ENCODE data around the gene CACNA1C. TPM values are rescaled to one million over a fixed set of nuclear protein-coding genes. Genes with fewer than 3 reads are reported as not detected.

Gene CACNA1C
- total and polyA plus RNA-seq, 2 of the 4 experiments (the other 2 are of a cell fraction) = 1.6 to 2.6 TPM

DNA sequence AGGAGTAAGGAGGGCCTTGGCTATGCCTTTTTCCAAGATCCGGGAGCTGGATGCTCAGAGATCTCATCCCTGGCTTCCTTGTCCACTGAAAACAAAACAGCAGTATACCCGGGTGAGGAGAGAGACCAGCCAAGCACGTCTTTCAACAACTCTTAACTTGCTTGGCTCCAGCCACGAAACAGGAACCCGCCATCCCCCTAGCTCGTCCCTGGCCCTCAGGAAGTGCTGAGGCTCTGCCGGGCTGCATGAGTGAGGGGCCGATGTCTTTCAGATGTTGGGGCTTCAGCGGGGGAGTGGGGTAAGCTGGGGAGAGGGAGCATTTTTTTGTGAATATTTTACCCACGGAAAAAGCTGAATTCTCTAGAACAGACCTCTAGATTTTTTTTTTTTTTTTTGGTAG is 231.1 kb downstream of the CACNA1C start:
- WGBS, 2 experiments (ENCODE audit: extremely low coverage in 2 of 2, insufficient read length in 1 of 2) = 11% methylated on average over 3 of the region's 10 CpGs; no CpG with 5 or more reads in 1 of the 2 experiments
- Histone ChIP-seq H2BK120ac (ENCODE audit: low read depth, low read length) (peak overlapping the region; percentile 99), H2AK5ac (ENCODE audit: low read depth, low read length) (peak overlapping the region; percentile 41), H3K4me3 (ENCODE audit: insufficient read depth, low read depth, low read length) (no peak overlapping the region), H4K5ac (ENCODE audit: low read depth, low read length) (peak overlapping the region; percentile 37), H4K8ac (ENCODE audit: low read depth in 2 of 2, low read length in 2 of 2) (peak overlapping the region; percentile 87 to 94), H4K20me1 (ENCODE audit: insufficient read depth, low read length) (no peaks in the 10 kb centered on the region), H3K23ac (ENCODE audit: low read depth, low read length) (peak overlapping the region; percentile 71), H2BK20ac (ENCODE audit: low read depth, low read length) (peak overlapping the region; percentile 92), H2AK9ac (replicated peaks; ENCODE audit: low read depth, low read length, poor library complexity) (peak overlapping the region; percentile 42), H3K9me3 (ENCODE audit: control insufficient read depth, insufficient read depth, low read length) (no peaks in the 10 kb centered on the region), H3K14ac (replicated peaks; ENCODE audit: low read depth, low read length) (peak overlapping the region; percentile 88), H3K4me2 (ENCODE audit: low read depth, low read length) (peak overlapping the region; percentile 17), H3K56ac (ENCODE audit: extremely low read depth, insufficient read depth, low read length) (peak overlapping the region; percentile 94), H3K9ac (ENCODE audit: low read depth, low read length) (peak overlapping the region; percentile 72), H3K36me3 (ENCODE audit: control insufficient read depth, insufficient read depth, low read length) (no peaks in the 10 kb centered on the region), H3K27ac (ENCODE audit: insufficient read depth, low read length) (peak overlapping the region; percentile 97), H3K79me1 (ENCODE audit: low read depth in 1 of 2, low read length in 2 of 2) (peaks cover 4 to 25% of the 10 kb centered on the region in 2 experiments; a peak in 2 of 4 replicates), H3K4ac (ENCODE audit: low read depth, low read length) (peak overlapping the region; percentile 79), H2BK5ac (ENCODE audit: low read depth, low read length, poor library complexity, severe bottlenecking) (peak overlapping the region; percentile 94), H3K4me1 (ENCODE audit: control insufficient read depth, insufficient read depth, low read length) (peaks cover 44% of the 10 kb centered on the region), H3K9me1 (ENCODE audit: insufficient read depth, low read length) (peaks cover 30% of the 10 kb centered on the region), H4K91ac (ENCODE audit: insufficient read depth, low read depth, low read length) (peak overlapping the region; percentile 75), H3K27me3 (ENCODE audit: control insufficient read depth, insufficient read depth, low read length) (no peaks in the 10 kb centered on the region), H2AFZ (replicated peaks; ENCODE audit: low read length, poor library complexity) (peak overlapping the region; percentile 85), H2BK15ac (ENCODE audit: low read depth, low read length) (peak overlapping the region; percentile 47; the same call in 2 of the 3 replicates), H3K18ac (ENCODE audit: low read depth, low read length) (peak overlapping the region; percentile 70)
- TF ChIP-seq NFE2L2 (IDR thresholded peaks at IDR 0.05; ENCODE audit: low read depth, low read length) (no peak), MAFK (IDR thresholded peaks at IDR 0.05; ENCODE audit: low read depth, low read length) (no peak), RAD21 (IDR thresholded peaks at IDR 0.05; ENCODE audit: low read length) (no peak), CHD1 (IDR thresholded peaks at IDR 0.05; ENCODE audit: low read depth, low read length) (no peak), BHLHE40 (IDR thresholded peaks at IDR 0.05; ENCODE audit: low read depth, low read length) (no peak)
- DNase-seq = peak; percentile 53
- intact Hi-C loops (cut with micrococcal nuclease) = loop anchor here (1.0 to 10.0 kb wide), 5 partner anchors 35 to 339 kb away; no protein-coding TSS in a partner anchor
- ChIA-PET POLR2A (ENCODE audit: unreplicated experiment) (interaction anchor here (0.6 kb wide), 2 partner anchors 243 to 250 kb away, joined by 3 to 4 read pairs; no protein-coding TSS in a partner anchor), CTCF (interaction anchor here (0.6 to 1.1 kb wide), 6 partner anchors 112 to 344 kb away, joined by 3 to 4 read pairs (median 3); no protein-coding TSS in a partner anchor)
- BruUV-seq (replicated peaks) = no TSS peak
- in situ Hi-C loops (cut with MboI; ENCODE audit: low sequenced_read_pairs) = loop anchor here (5.0 to 25.0 kb wide), 4 partner anchors 227 to 622 kb away; partner anchors contain the start of gene LRTM2
- dilution Hi-C loops (cut with HindIII; ENCODE audit: low sequenced_read_pairs, unreplicated experiment) = no loop called here
- ATAC-seq (ENCODE audit: low read depth) = peak; percentile 48

Data from IMR-90 (cell line).